Lower leg skin (tissue), 4 donors: ENCODE measurements around the gene METTL25. TPM values are rescaled to one million over a fixed set of nuclear protein-coding genes. Genes with fewer than 3 reads are reported as not detected.

Source experiments
- DNase-seq, 2 donors: peaks; one replicate each; pipeline ENCODE4 v3.0.0-alpha.2; 2019; ENCODE audit warnings: low spot score in 2 of 2
- H3K4me3 ChIP-seq: fragments of 200-600 bp; sonication (generic); 2 replicates; pipeline ENCODE4 v1.5.1; 2017; ENCODE audit warnings: mild to moderate bottlenecking, low read depth; ENCODE audit not compliant: poor library complexity, severe bottlenecking
- CTCF ChIP-seq, 3 donors: fragments of 450-650 bp; IDR thresholded peaks; one replicate each; pipeline ENCODE4 v1.5.1; 2016; ENCODE audit warnings: antibody characterized with exemption in 3 of 3, mild to moderate bottlenecking in 3 of 3, moderate library complexity in 2 of 3
- POLR2A ChIP-seq, 2 donors: fragments of 450-650 bp; IDR thresholded peaks; one replicate each; pipeline ENCODE4 v1.6.1; 2016 to 2017; ENCODE audit warnings: antibody characterized with exemption in 2 of 2, mild to moderate bottlenecking in 1 of 2, moderate library complexity in 1 of 2
- WGBS, 2 donors: methylation state at CpG; one replicate each; pipeline ENCODE4 v1.1.5; 2018; 5-methylcytosine and 5-hydroxymethylcytosine counted together
- intact Hi-C: fragments of 100-400 bp; cut with DNase I; formaldehyde crosslinking; loops from one replicate; pipeline ENCODE4 v1.15.0; 2023; ENCODE audit warnings: low total_unique reads
- total RNA-seq, 4 donors: library from RNA; depleted of rRNA; stranded (reverse); fragments of >200 nt; gene quantifications; one replicate each; pipeline ENCODE4 v1.1.0, GENCODE V29; 2016

The METTL25 gene
- total RNA-seq, 4 donors from 2014 or later: 6.7 to 15.2 (median 13.5) TPM

- peak in 1 of 2 donors; percentile 46 for DNase-seq
- intact Hi-C loops: no loop called here
- TF ChIP-seq CTCF (IDR thresholded peaks at IDR 0.05) (no peak), POLR2A (IDR thresholded peaks at IDR 0.05) (no peak)
- H3K4me3 ChIP-seq: no peak overlapping the region
- WGBS, 2 donors: 83 to 94% methylated on average over 6 to 7 of the region's 8 CpGs
Observed at GRCh38 chr12:82473111-82473754, 114.9 kb downstream of the METTL25 start.

- DNase-seq: no peak
- WGBS, 2 donors: 94 to 98% methylated on average over 2 of the region's 2 CpGs
- intact Hi-C loops: no loop called here
- no peak overlapping the region for H3K4me3 ChIP-seq
- TF ChIP-seq CTCF (IDR thresholded peaks at IDR 0.05) (no peak), POLR2A (IDR thresholded peaks at IDR 0.05) (no peak)
Observed at GRCh38 chr12:82474181-82474797, 116.0 kb downstream of the METTL25 start.

- TF ChIP-seq CTCF (IDR thresholded peaks at IDR 0.05) (no peak), POLR2A (IDR thresholded peaks at IDR 0.05) (no peak)
- intact Hi-C loops: no loop called here
- no peak overlapping the region for H3K4me3 ChIP-seq
- DNase-seq: no peak
- WGBS, 2 donors: 81 to 82% methylated on average over 2 of the region's 2 CpGs
Observed at GRCh38 chr12:82474798-82475184, 116.5 kb downstream of the METTL25 start.

GRCh38 chr12:82475211-82475610 is 116.9 kb downstream of the METTL25 start:
- intact Hi-C loops: no loop called here

GRCh38 chr12:82476511-82476910 is 118.2 kb downstream of the METTL25 start:
- intact Hi-C loops: no loop called here
- H3K4me3 ChIP-seq: no peak overlapping the region
- DNase-seq: no peak
- TF ChIP-seq CTCF (IDR thresholded peaks at IDR 0.05) (no peak), POLR2A (IDR thresholded peaks at IDR 0.05) (no peak)
- 74 to 80% methylated on average over 4 of the region's 4 CpGs for WGBS, 2 donors

More at GRCh38 chr12:82475211-82475610, 116.9 kb downstream of the METTL25 start:
- TF ChIP-seq CTCF (IDR thresholded peaks at IDR 0.05): no peak
- no peak for TF ChIP-seq POLR2A (IDR thresholded peaks at IDR 0.05)
- no peak overlapping the region for H3K4me3 ChIP-seq
- WGBS, 2 donors: 91 to 95% methylated on average over 1 of the region's 1 CpG
- no peak for DNase-seq
